Measurements from ENCODE around the gene MINDY2.

Gene MINDY2

DNA sequence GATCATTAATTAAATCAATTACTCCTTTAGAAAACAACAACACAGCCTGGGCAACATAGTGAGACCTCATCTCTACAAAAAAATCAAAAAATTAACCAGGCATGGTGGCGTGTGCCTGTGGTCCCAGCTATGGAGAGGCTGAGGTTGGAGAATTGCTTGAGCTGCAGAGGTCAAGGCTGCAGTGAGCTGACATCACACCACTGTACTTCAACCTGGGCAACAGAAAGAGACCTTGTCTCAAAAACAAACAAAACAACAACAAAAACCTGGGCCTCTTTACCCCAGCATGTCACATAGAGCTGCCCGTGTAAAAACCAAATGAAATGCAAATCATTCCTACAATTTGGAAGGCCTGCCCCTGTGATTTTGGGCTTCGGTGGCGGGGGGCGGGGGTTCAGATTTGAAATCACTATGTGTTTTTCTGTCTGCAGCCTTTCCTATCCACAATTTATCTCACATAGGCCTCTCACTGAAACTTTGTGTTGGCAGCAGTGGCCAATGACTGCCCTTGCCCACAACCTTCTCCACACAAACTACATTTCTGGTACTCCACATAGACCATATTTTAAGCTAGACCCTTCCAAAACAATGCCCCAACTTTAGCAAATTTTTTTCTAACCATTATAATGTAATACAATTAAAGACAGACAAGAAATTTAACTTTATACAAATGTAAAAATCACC, 28.1 kb upstream of the MINDY2 start:
- H3K4me1 ChIP-seq (ENCODE audit: insufficient read depth, low read length), result peaks cover 28% of the 10 kb centered on the region
- H3K9ac ChIP-seq (ENCODE audit: low read depth, low read length), result no peak overlapping the region

GRCh38 chr15:58746174-58746573, 24.9 kb upstream of the MINDY2 start:
- H3K9ac ChIP-seq (ENCODE audit: low read depth, low read length), result no peak overlapping the region
- peaks cover 24% of the 10 kb centered on the region for H3K4me1 ChIP-seq (ENCODE audit: insufficient read depth, low read length)
- no peaks in the 10 kb centered on the region for H3K9me3 ChIP-seq (ENCODE audit: control insufficient read depth, insufficient read depth, low read length)
- no peaks in the 10 kb centered on the region for H3K36me3 ChIP-seq (ENCODE audit: insufficient read depth, low read length)

More for the DNA sequence above, 28.1 kb upstream of the MINDY2 start:
- H3K36me3 ChIP-seq (ENCODE audit: insufficient read depth, low read length), result no peaks in the 10 kb centered on the region
- H3K9me3 ChIP-seq (ENCODE audit: control insufficient read depth, insufficient read depth, low read length), result no peaks in the 10 kb centered on the region

- Histone ChIP-seq H3K36me3 (ENCODE audit: insufficient read depth, low read length) (no peaks in the 10 kb centered on the region), H3K4me1 (ENCODE audit: insufficient read depth, low read length) (peaks cover 12% of the 10 kb centered on the region), H3K9ac (ENCODE audit: low read depth, low read length) (peak overlapping the region; percentile 97), H3K9me3 (ENCODE audit: control insufficient read depth, insufficient read depth, low read length) (no peaks in the 10 kb centered on the region)
These were observed 22.9 kb upstream of the MINDY2 start for GRCh38 chr15:58748040-58748851.

GRCh38 chr15:58748852-58749531, 22.1 kb upstream of the MINDY2 start:
- Histone ChIP-seq H3K4me1 (ENCODE audit: insufficient read depth, low read length) (peaks cover 8% of the 10 kb centered on the region), H3K9me3 (ENCODE audit: control insufficient read depth, insufficient read depth, low read length) (no peaks in the 10 kb centered on the region), H3K36me3 (ENCODE audit: insufficient read depth, low read length) (no peaks in the 10 kb centered on the region), H3K9ac (ENCODE audit: low read depth, low read length) (peak overlapping the region; percentile 97)

DNA sequence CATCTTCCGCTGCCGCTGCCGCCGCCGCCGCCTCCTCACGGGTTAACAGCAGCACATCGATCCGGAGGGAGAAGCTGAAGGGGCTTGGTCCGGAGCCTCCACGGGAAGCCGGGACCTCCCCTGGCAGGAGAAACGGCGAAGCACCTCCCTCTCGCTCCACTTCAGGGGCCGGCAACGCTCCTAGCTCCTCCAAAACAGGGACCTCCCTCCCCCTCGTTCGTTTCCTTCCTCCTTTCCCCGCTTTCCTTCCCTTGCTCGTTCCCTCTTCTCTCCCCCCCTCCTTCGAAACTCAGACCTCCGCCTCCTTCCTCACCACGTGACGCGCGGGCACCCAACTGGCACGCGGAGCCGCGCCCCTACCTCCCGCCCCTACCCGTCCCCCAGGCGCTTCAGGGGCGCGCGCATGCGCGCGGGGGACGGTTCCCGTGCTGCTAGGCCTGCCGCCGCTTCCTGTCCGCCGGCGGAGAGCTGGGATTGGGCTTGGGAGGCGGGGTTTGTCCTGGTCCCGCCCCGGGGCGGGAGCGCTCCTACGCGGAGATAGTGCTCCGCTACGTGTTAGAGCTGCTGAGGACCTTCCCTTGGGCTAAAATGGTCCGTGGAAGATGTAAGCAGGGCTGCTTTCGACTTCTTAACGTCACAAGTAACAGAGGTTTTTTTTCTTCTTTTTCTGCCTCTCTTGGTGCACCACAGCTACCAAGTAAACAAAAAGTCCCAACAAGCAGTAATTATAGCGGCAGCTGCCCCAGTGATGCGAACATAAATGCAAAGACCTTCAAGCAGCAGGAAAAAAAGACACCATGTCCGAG, 21.4 kb upstream of the MINDY2 start, which contains the start of gene ADAM10:
ADAM10 (minus strand) TSS at position 176 of the 806 bp plus-strand sequence; CDS start at position 3, 173 bp downstream.
- H3K36me3 ChIP-seq (ENCODE audit: insufficient read depth, low read length), result no peaks in the 10 kb centered on the region
- peaks cover 5% of the 10 kb centered on the region; the same call in 1 of the 2 replicates for H3K4me1 ChIP-seq (ENCODE audit: insufficient read depth, low read length)
- H3K9ac ChIP-seq (ENCODE audit: low read depth, low read length), result peak within 1 kb of the TSS; percentile 97
- H3K9me3 ChIP-seq (ENCODE audit: control insufficient read depth, insufficient read depth, low read length), result no peaks in the 10 kb centered on the region

GRCh38 chr15:58752716-58753115, 18.4 kb upstream of the MINDY2 start:
- Histone ChIP-seq H3K9me3 (ENCODE audit: control insufficient read depth, insufficient read depth, low read length) (no peaks in the 10 kb centered on the region), H3K9ac (ENCODE audit: low read depth, low read length) (no peak overlapping the region), H3K4me1 (ENCODE audit: insufficient read depth, low read length) (no peaks in the 10 kb centered on the region; the same call in 1 of the 2 replicates), H3K36me3 (ENCODE audit: insufficient read depth, low read length) (no peaks in the 10 kb centered on the region)

- Histone ChIP-seq H3K36me3 (ENCODE audit: insufficient read depth, low read length) (no peaks in the 10 kb centered on the region), H3K9me3 (ENCODE audit: control insufficient read depth, insufficient read depth, low read length) (no peaks in the 10 kb centered on the region), H3K4me1 (ENCODE audit: insufficient read depth, low read length) (no peaks in the 10 kb centered on the region; the same call in 1 of the 2 replicates), H3K9ac (ENCODE audit: low read depth, low read length) (0 out of 2 replicates have a peak overlapping the region, but pooled peaks have one; percentile 11)
These were observed 15.8 kb upstream of the MINDY2 start for GRCh38 chr15:58755350-58755749.

DNA sequence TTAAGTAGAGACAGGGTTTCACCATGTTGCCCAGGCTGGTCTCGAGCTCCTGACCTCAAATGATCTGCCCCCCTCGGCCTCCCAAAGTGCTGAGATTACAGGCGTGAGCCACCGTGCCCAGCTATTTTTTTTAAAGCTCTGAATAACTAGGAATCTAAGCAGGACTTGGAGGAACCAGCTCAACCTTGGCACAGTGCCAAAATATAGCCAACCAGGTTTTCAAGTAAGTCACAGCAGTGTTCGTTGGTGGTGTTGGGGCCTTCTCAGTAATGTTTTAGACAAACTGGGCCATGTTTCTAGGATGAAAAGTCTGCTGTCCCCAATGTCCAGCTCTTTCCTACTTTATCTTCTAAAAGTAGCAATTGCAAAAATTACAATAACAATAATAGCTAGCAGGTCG, 15.1 kb upstream of the MINDY2 start:
- no peaks in the 10 kb centered on the region; the same call in 1 of the 2 replicates for H3K4me1 ChIP-seq (ENCODE audit: insufficient read depth, low read length)

DNA sequence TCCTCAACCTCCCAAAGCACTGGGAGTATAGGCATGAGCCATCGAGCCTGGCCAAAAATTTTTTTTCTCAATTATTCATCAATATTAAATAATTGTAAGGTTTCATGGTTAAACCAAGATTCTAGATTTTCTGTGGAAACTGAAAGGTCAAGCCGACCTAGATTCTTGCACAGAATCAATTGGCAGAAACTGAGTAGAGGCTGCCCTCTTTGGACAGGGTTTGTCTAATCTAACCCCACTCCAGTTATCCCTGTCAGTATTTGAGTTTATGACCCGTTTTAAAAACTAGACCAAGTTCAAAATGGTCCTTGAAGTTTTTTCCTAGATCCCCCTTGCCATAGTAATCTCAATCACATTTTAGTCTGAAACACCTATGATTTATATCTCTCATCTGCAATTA, 13.0 kb upstream of the MINDY2 start:
- H3K4me1 ChIP-seq (ENCODE audit: insufficient read depth, low read length), result no peaks in the 10 kb centered on the region; the same call in 1 of the 2 replicates
- no peak overlapping the region for H3K9ac ChIP-seq (ENCODE audit: low read depth, low read length)
- H3K9me3 ChIP-seq (ENCODE audit: control insufficient read depth, insufficient read depth, low read length), result no peaks in the 10 kb centered on the region
- no peaks in the 10 kb centered on the region for H3K36me3 ChIP-seq (ENCODE audit: insufficient read depth, low read length)

More for the DNA sequence above, 15.1 kb upstream of the MINDY2 start:
- Histone ChIP-seq H3K9me3 (ENCODE audit: control insufficient read depth, insufficient read depth, low read length) (no peaks in the 10 kb centered on the region), H3K36me3 (ENCODE audit: insufficient read depth, low read length) (no peaks in the 10 kb centered on the region), H3K9ac (ENCODE audit: low read depth, low read length) (no peak overlapping the region)

- no peaks in the 10 kb centered on the region for H3K36me3 ChIP-seq (ENCODE audit: insufficient read depth, low read length)
- no peaks in the 10 kb centered on the region; the same call in 1 of the 2 replicates for H3K4me1 ChIP-seq (ENCODE audit: insufficient read depth, low read length)
- no peaks in the 10 kb centered on the region; the same call in 1 of the 2 replicates for H3K9me3 ChIP-seq (ENCODE audit: control insufficient read depth, insufficient read depth, low read length)
- H3K9ac ChIP-seq (ENCODE audit: low read depth, low read length), result no peak overlapping the region
These were observed 10.6 kb upstream of the MINDY2 start for GRCh38 chr15:58760385-58761009.

DNA sequence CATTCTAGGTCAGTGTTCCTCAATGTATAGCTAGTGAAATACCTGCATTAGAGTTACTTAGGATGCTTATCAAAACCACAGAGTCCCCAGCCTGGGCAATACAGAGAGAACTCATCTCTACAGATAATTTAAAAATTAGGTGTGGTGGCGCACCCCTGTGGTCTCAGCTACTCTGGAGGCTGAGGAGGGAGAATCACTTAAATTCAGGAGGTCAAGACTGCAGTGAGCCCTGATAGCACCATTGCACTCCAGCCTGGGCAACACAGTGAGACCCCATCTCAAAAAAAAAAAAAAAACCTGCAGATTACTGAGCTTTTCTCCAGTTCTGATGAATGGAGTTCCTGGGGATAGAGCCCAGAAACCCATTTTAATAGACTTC, 10.1 kb upstream of the MINDY2 start:
- no peaks in the 10 kb centered on the region; the same call in 1 of the 2 replicates for H3K9me3 ChIP-seq (ENCODE audit: control insufficient read depth, insufficient read depth, low read length)
- H3K9ac ChIP-seq (ENCODE audit: low read depth, low read length), result no peak overlapping the region
- no peaks in the 10 kb centered on the region for H3K36me3 ChIP-seq (ENCODE audit: insufficient read depth, low read length)
- H3K4me1 ChIP-seq (ENCODE audit: insufficient read depth, low read length), result no peaks in the 10 kb centered on the region

- Histone ChIP-seq H3K4me1 (ENCODE audit: insufficient read depth, low read length) (no peaks in the 10 kb centered on the region), H3K36me3 (ENCODE audit: insufficient read depth, low read length) (no peaks in the 10 kb centered on the region), H3K9me3 (ENCODE audit: control insufficient read depth, insufficient read depth, low read length) (no peaks in the 10 kb centered on the region; the same call in 1 of the 2 replicates), H3K9ac (ENCODE audit: low read depth, low read length) (no peak overlapping the region)
These were observed 8.8 kb upstream of the MINDY2 start for GRCh38 chr15:58762285-58762684.

DNA sequence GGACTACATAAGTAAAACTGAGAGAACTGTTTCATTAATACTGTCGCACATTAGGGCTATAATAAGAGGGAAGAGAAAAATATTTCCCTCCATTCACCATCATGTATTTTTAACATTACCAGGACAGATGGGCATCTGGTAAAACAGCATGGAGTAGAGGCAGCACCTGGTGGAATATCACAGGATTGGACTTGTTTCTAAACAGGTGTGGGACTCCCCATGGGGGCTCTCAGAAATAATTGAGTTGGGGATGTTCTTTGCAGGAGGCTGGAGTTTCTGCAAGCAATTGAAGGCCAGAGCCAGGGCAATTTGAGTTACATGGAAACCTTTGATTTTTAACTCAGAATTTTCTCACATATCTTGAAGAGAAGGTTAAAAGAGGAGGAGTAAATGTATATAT, 8.4 kb upstream of the MINDY2 start:
- Histone ChIP-seq H3K9ac (ENCODE audit: low read depth, low read length) (no peak overlapping the region), H3K4me1 (ENCODE audit: insufficient read depth, low read length) (no peaks in the 10 kb centered on the region), H3K9me3 (ENCODE audit: control insufficient read depth, insufficient read depth, low read length) (no peaks in the 10 kb centered on the region; the same call in 1 of the 2 replicates), H3K36me3 (ENCODE audit: insufficient read depth, low read length) (no peaks in the 10 kb centered on the region)
